Panc1 (cell line): ENCODE results near the gene MTOR. TPM values are rescaled to one million over a fixed set of nuclear protein-coding genes. Genes with fewer than 3 reads are reported as not detected.

ENCODE experiments used
- ATAC-seq: fragments of 200-7000 bp; cut with Tn5 transposase; 2 replicates; pipeline ENCODE4 v1.9.1; 2020; ENCODE audit warnings: mild to moderate bottlenecking, moderate library complexity
- BruUV-seq: library from RNA; stranded (reverse); fragments of 400-500 nt; replicated peaks from 2 replicates; lab custom pipeline; 2021; lab: Mats Ljungman, UMichigan
- CTCF ChIA-PET: fragments of 300-600 bp; sonication (Branson Sonifier 250); formaldehyde crosslinking; loops from one replicate; lab custom pipeline; 2022; ENCODE audit warnings: antibody characterized with exemption; lab: Charles Lee
- POLR2A ChIA-PET: fragments of 300-600 bp; sonication (Branson Sonifier 250); formaldehyde crosslinking; loops from one replicate; lab custom pipeline; 2022; ENCODE audit warnings: antibody characterized with exemption; lab: Charles Lee
- DNase-seq: peaks from one replicate; pipeline ENCODE4 v3.0.0-alpha.2; 2010; ENCODE audit warnings: low read depth, low spot score
- H3K27ac ChIP-seq: 2 replicates; pipeline ENCODE4 v1.5.1; 2011; ENCODE audit warnings: mild to moderate bottlenecking, low read length, inconsistent platforms
- H3K27me3 ChIP-seq: fragments of 200-500 bp; sonication (Bioruptor generic); 2 replicates; pipeline ENCODE4 v1.6.0; 2014; ENCODE audit warnings: low read length, inconsistent platforms; ENCODE audit not compliant: control insufficient read depth, insufficient read depth
- H3K36me3 ChIP-seq: fragments of 200-500 bp; sonication (Bioruptor generic); 2 replicates; pipeline ENCODE4 v1.5.1; 2014; ENCODE audit warnings: inconsistent platforms, mild to moderate bottlenecking, low read length, moderate library complexity; ENCODE audit not compliant: control insufficient read depth, insufficient read depth
- H3K4me1 ChIP-seq: 2 replicates; pipeline ENCODE4 v1.5.1; 2011; ENCODE audit warnings: inconsistent platforms, mild to moderate bottlenecking, low read length, moderate library complexity; ENCODE audit not compliant: control insufficient read depth, insufficient read depth
- H3K4me3 ChIP-seq, 2 experiments: 2 replicates each; pipeline ENCODE4 v1.5.1; 2011 to 2012; ENCODE audit warnings: low read depth in 2 of 2, low read length in 2 of 2, mild to moderate bottlenecking in 2 of 2, inconsistent platforms in 1 of 2, moderate library complexity in 1 of 2
- H3K9me3 ChIP-seq: fragments of 200-500 bp; sonication (Bioruptor generic); 2 replicates; pipeline ENCODE4 v1.5.1; 2014; ENCODE audit warnings: low read depth, mild to moderate bottlenecking, inconsistent platforms, low read length, moderate library complexity; ENCODE audit not compliant: control insufficient read depth, insufficient read depth
- POLR2AphosphoS5 ChIP-seq: IDR thresholded peaks from 2 replicates; pipeline ENCODE4 v1.6.1; 2012; ENCODE audit warnings: mild to moderate bottlenecking, low read depth, low read length, moderate library complexity
- REST ChIP-seq, 2 experiments: IDR thresholded peaks; 2 replicates each; pipeline ENCODE4 v1.6.1; 2011 to 2012; ENCODE audit warnings: low read depth in 2 of 2, control low read depth in 1 of 2, low read length in 1 of 2, mild to moderate bottlenecking in 1 of 2, moderate library complexity in 1 of 2; ENCODE audit not compliant: insufficient read depth in 1 of 2
- SIN3A ChIP-seq: IDR thresholded peaks from 2 replicates; pipeline ENCODE4 v1.6.1; 2012; ENCODE audit warnings: low read depth, mild to moderate bottlenecking, low read length, moderate library complexity, borderline replicate concordance; ENCODE audit not compliant: insufficient read depth
- TCF7L2 ChIP-seq: IDR thresholded peaks from 2 replicates; pipeline ENCODE4 v1.6.1; 2011; ENCODE audit warnings: mild to moderate bottlenecking, low read depth, low read length, inconsistent platforms
- in situ Hi-C: cut with HindIII; loops from 2 replicates; pipeline ENCODE4 v1.10.0; 2016; ENCODE audit warnings: low sequenced_read_pairs, low pct_unique_long_range_greater_than_20kb
- intact Hi-C: fragments of 100-400 bp; cut with micrococcal nuclease; formaldehyde crosslinking; loops from one replicate; pipeline ENCODE4 v1.10.0; 2022; ENCODE audit not compliant: unreplicated experiment
- total RNA-seq: library from RNA; stranded (reverse); gene quantifications from one replicate; pipeline ENCODE4 v1.2.1, GENCODE V29; 2021; ENCODE audit not compliant: unreplicated experiment
- TF ChIP-seq, protein P1 (sequence below): fragments of 450-650 bp; IDR thresholded peaks from 2 replicates; pipeline ENCODE4 v1.5.1; 2017; ENCODE audit warnings: mild to moderate bottlenecking

The MTOR gene
- total RNA-seq, 1 experiment from 2014 or later: 71.2 TPM

DNA sequence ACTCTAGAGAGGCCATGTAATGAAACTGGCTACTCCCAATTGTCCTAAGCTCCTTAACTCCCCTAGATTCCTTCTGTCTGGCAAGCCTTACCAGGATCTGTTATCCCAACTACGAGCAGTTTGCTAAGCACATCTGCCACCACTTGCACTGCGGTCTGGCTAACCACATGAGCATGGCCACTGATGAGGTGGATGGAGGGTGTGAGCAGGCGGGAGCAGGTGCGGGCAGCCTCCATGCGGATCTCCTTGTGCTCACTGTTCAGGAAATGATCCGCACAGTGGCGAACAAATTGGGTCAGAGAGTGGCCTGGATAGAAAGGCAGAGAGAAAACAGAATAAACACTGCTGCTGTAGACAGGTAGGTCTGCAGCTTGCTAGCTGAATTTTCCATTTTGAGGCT, 24.0 kb downstream of the MTOR start:
- intact Hi-C loops: no loop called here
- POLR2A ChIA-PET: no interaction called here
- TF ChIP-seq REST (IDR thresholded peaks at IDR 0.05; ENCODE audit: insufficient read depth in 1 of 2, low read depth in 2 of 2, low read length in 1 of 2): no peak
- no peak for TF ChIP-seq POLR2AphosphoS5
- TF ChIP-seq TCF7L2: no peak
- TF ChIP-seq, protein P1, sequence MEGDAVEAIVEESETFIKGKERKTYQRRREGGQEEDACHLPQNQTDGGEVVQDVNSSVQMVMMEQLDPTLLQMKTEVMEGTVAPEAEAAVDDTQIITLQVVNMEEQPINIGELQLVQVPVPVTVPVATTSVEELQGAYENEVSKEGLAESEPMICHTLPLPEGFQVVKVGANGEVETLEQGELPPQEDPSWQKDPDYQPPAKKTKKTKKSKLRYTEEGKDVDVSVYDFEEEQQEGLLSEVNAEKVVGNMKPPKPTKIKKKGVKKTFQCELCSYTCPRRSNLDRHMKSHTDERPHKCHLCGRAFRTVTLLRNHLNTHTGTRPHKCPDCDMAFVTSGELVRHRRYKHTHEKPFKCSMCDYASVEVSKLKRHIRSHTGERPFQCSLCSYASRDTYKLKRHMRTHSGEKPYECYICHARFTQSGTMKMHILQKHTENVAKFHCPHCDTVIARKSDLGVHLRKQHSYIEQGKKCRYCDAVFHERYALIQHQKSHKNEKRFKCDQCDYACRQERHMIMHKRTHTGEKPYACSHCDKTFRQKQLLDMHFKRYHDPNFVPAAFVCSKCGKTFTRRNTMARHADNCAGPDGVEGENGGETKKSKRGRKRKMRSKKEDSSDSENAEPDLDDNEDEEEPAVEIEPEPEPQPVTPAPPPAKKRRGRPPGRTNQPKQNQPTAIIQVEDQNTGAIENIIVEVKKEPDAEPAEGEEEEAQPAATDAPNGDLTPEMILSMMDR: no peak
- TF ChIP-seq SIN3A: no peak
- H3K27ac ChIP-seq: no peak overlapping the region
- H3K27me3 ChIP-seq: no peaks in the 10 kb centered on the region
- BruUV-seq: no TSS peak
- H3K4me3 ChIP-seq: no peak overlapping the region
- in situ Hi-C loops: no loop called here
- H3K4me1 ChIP-seq: no peaks in the 10 kb centered on the region
- DNase-seq: no peak
- H3K9me3 ChIP-seq: no peaks in the 10 kb centered on the region
- no peak for ATAC-seq
- CTCF ChIA-PET: interaction anchor here (0.7 kb wide), 1 partner anchor 21 kb away, joined by 4 read pairs; no protein-coding TSS in a partner anchor
- H3K36me3 ChIP-seq: peaks cover 20% of the 10 kb centered on the region; the same call in 1 of the 2 replicates

GRCh38 chr1:11237356-11237755, 25.0 kb downstream of the MTOR start:
- ATAC-seq (no peak), DNase-seq (no peak)
- POLR2A ChIA-PET: no interaction called here
- Histone ChIP-seq H3K4me1 (no peaks in the 10 kb centered on the region), H3K4me3 (no peak overlapping the region), H3K9me3 (no peaks in the 10 kb centered on the region), H3K27ac (no peak overlapping the region), H3K36me3 (peaks cover 24% of the 10 kb centered on the region; the same call in 1 of the 2 replicates), H3K27me3 (no peaks in the 10 kb centered on the region)
- no TSS peak for BruUV-seq
- in situ Hi-C loops: no loop called here
- CTCF ChIA-PET: no interaction called here
- intact Hi-C loops: no loop called here
- TF ChIP-seq SIN3A (no peak), POLR2AphosphoS5 (no peak), TCF7L2 (no peak), REST (IDR thresholded peaks at IDR 0.05; ENCODE audit: insufficient read depth in 1 of 2, low read depth in 2 of 2, low read length in 1 of 2) (no peak)
- TF ChIP-seq, protein P1: no peak
